Measurements from ENCODE around the gene KCTD3. TPM values are rescaled to one million over a fixed set of nuclear protein-coding genes. Genes with fewer than 3 reads are reported as not detected.

KCTD3 gene
- total and polyA plus RNA-seq, 10 of the 15 experiments (the other 5 are each of a cell fraction or from before 2014, with no cell fraction given): 3.6 to 19.8 (median 10.7) TPM

DNA sequence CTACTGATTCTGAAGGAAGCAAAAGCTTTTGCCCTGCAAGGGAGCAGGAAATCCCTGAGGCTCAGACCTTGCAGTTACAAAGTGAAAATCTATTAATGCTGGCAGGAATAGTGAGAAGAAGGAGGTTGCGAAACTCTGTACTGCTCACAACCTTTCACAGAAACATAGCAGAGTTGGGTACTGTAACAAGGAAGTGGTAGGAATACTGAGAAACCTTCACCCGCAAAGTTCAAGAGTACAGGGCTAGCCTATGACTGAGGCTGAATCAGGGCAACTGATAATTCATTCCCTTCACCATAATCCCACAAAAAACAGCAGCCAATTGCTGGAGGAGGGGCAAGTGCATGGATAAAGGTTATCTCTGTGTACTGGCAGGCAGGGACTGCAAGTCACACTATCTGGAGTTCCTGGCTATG, 23.9 kb upstream of the KCTD3 start:
- intact Hi-C loops (cut with micrococcal nuclease; ENCODE audit: unreplicated experiment): no loop called here
- H3K9me3 ChIP-seq (replicated peaks; ENCODE audit: control insufficient read depth, insufficient read depth, low read length): no peaks in the 10 kb centered on the region; the same call in 2 of the 3 replicates
- ChIA-PET POLR2A (no interaction called here), SMC1A (ENCODE audit: uncharacterized antibody, unreplicated experiment) (interaction anchor here (2.6 kb wide), 1 partner anchor 64 kb away, joined by 9 read pairs; no protein-coding TSS in a partner anchor), CTCF (interaction anchor here (0.7 to 2.7 kb wide), 5 partner anchors 15 to 64 kb away, joined by 3 to 8 read pairs (median 4); no protein-coding TSS in a partner anchor), RAD21 (ENCODE audit: unreplicated experiment) (no interaction called here)
- peak overlapping the region; percentile 33 for H3K4me2 ChIP-seq (ENCODE audit: control insufficient read depth, insufficient read depth)
- DNase-seq (ENCODE audit: low read depth, low spot score): peak; percentile 23
- whole genome bisulfite sequencing (ENCODE audit: insufficient coverage, insufficient replicate concordance, low lambda C conversion rate, missing lambda C conversion rate): 18% methylated on average over 2 of the region's 2 CpGs
- H3K9ac ChIP-seq (ENCODE audit: control insufficient read depth, insufficient read depth, low read length): no peak overlapping the region
- H4K20me1 ChIP-seq (ENCODE audit: control insufficient read depth, insufficient read depth): no peaks in the 10 kb centered on the region
- peak; percentile 85 for FAIRE-seq
- no peak for TF ChIP-seq ZZZ3 (IDR thresholded peaks at IDR 0.05; ENCODE audit: control insufficient read depth, insufficient read length, low read depth)
- TF ChIP-seq KLF5 (IDR thresholded peaks at IDR 0.05; ENCODE audit: partially characterized antibody): no peak
- peak in 1 of 2 experiments; percentile 32; a peak in 1 of 4 replicates for TF ChIP-seq IKZF2 (IDR thresholded peaks at IDR 0.05)
- no peak for TF ChIP-seq ZNF622 (IDR thresholded peaks at IDR 0.05)
- no peak for TF ChIP-seq RBBP5 (conservative IDR thresholded peaks at IDR 0.05)
- TF ChIP-seq MYB (IDR thresholded peaks at IDR 0.05; ENCODE audit: borderline replicate concordance, low read depth, low read length): no peak
- no peak for TF ChIP-seq MEF2B (IDR thresholded peaks at IDR 0.05; ENCODE audit: partially characterized antibody, poor library complexity, severe bottlenecking)
- TF ChIP-seq NBN (IDR thresholded peaks at IDR 0.05): no peak
- no peak for TF ChIP-seq NRF1 (conservative IDR thresholded peaks at IDR 0.05; ENCODE audit: low read depth, low read length)
- TF ChIP-seq SPI1 (IDR thresholded peaks at IDR 0.05; ENCODE audit: borderline replicate concordance, insufficient read depth, low read depth, low read length): peak; percentile 10; the same call in 1 of the 2 replicates
- no TSS peak for BruUV-seq (replicated peaks)
- H3K36me3 ChIP-seq (ENCODE audit: control insufficient read depth in 2 of 2, insufficient read depth in 2 of 2, low read length in 1 of 2): no peaks in the 10 kb centered on the region
- peak; percentile 71 for ATAC-seq
- H3K27ac ChIP-seq (ENCODE audit: control insufficient read depth, insufficient read depth): no peak overlapping the region
- H3K79me2 ChIP-seq (ENCODE audit: control insufficient read depth, insufficient read depth, low read length): no peaks in the 10 kb centered on the region
- no peak overlapping the region for H2AFZ ChIP-seq (ENCODE audit: control insufficient read depth, low read depth, low read length)
- H3K4me3 ChIP-seq: no peak overlapping the region; the same call in 1 of the 2 replicates
- H3K27me3 ChIP-seq (replicated peaks in 1 of 2; ENCODE audit: control insufficient read depth in 2 of 2, insufficient read depth in 2 of 2, low read length in 1 of 2): no peaks in the 10 kb centered on the region
- peaks cover 4% of the 10 kb centered on the region; the same call in 1 of the 2 replicates for H3K4me1 ChIP-seq (ENCODE audit: control insufficient read depth, insufficient read depth, low read length)
- in situ Hi-C loops (cut with MboI): no loop called here
